SK-N-MC (cell line): ENCODE data around the gene FGF3.

Source experiments
- EZH2 ChIP-seq: fragments of 200-600 bp; sonication (generic); IDR thresholded peaks from one replicate; pipeline ENCODE4 v1.6.1; 2017; ENCODE audit warnings: antibody characterized with exemption
- FOXP2 ChIP-seq: optimal IDR thresholded peaks from 2 replicates; pipeline ENCODE3; 2011; ENCODE audit warnings: mild to moderate bottlenecking, moderate library complexity; ENCODE audit not compliant: insufficient read depth; ENCODE audit errors: extremely low read length, control extremely low read depth
- POLR2AphosphoS5 ChIP-seq: IDR thresholded peaks from 2 replicates; pipeline ENCODE4 v1.6.1; 2012; ENCODE audit warnings: mild to moderate bottlenecking, low read depth, low read length, borderline replicate concordance

DNA sequence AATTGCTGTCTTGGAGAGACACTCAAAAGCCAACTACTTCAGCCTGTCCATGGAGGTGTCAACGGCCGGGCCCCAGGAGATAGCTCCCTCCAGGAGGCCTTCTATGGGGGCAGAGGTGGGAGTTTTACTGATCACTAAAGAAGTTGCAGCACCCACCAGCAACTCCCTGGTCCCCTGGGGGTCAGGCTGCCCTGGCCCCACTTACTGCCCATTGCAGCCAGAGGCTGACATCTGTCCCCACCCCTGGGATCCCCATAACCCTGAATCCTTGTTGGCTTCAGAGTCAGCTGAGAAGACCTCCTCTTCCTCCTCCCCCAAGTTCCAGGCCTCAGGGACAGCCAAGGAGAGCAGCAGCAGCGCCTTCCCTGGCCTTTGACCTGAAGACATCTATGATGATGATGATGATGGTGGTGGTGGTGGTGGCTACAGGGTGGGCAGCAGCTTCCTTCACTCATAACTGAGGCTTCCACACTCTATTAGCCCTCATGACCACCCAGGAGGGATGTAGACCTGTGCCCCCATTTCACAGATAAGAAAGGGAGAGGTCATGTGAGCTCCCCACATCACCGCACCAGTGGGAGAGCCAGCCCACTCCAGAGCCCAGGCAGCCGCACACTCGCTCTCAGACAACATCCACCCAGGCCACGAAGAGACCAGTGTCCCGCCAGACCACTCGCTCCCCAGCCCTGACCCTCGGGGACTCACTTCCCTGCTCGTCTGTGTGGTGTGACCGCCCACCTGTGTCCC is 43.8 kb upstream of the FGF3 start:
- TF ChIP-seq POLR2AphosphoS5 (no peak), EZH2 (no peak), FOXP2 (no peak)
